Measurements from ENCODE around the gene GSS. TPM values are rescaled to one million over a fixed set of nuclear protein-coding genes. Genes with fewer than 3 reads are reported as not detected.
"Not testable (repeated sequence)": the region's sequence is repeated elsewhere in the genome, so short reads cannot be mapped to it uniquely, and the experiment has no call there.

The GSS gene
- total and polyA plus RNA-seq, 8 donors = 18.1 to 199 (median 43.7) TPM

DNA sequence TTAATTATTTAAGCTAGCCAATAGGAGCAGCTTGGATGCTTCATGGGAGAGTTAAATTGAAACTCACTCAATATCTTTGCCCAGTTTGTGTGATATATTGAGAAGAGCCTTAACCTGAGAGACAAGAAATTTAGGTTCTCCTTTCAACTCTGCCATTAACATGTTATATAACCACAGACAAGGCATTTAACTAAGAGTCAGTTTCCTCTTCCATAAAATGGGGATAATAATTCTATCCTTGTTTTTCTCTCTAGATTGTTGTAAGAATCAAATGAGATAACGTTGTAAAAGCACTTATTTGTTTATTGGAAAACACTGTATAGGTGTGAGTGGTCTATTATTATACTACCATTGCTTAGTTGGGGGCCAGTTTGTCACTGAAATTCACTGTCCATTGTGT, 71.3 kb downstream of the GSS start:
- intact Hi-C loops (cut with DNase I; ENCODE audit: low total_unique reads) = no loop called here
- H3K27ac ChIP-seq = peak overlapping the region in 2 of 5 donors; percentile 11 to 75
- WGBS, 5 donors = 41 to 72% (median 68%) methylated on average over 1 of the region's 1 CpG

DNA sequence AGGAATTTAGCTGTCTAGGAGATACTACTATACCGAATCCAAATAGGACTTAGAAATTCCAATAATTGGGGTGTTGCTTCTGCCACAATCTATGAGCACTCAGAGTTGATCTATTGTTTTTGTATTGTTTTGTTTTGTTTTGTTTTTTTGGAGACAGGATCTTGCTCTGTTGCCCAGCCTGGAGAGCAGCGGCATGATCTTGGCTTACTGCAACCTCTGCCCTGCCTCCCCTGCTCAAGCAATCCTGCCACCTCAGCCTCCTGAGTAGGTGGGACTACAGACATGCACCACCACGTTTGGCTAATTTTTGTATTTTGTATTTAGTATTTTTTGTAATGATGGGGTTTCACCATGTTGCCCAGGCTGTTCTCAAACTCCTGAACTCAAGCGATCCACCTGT, 71.8 kb downstream of the GSS start:
- no peaks in the 10 kb centered on the region for H3K9me3 ChIP-seq
- no peaks in the 10 kb centered on the region for H3K27me3 ChIP-seq
- no peak overlapping the region for H3K4me3 ChIP-seq
- H3K27ac ChIP-seq = peak overlapping the region in 2 of 5 donors; percentile 46 to 75
- DNase-seq = no peak
- 84 to 90% (median 89%) methylated on average over 4 of the region's 4 CpGs for WGBS, 5 donors
- H3K36me3 ChIP-seq = peaks cover 15 to 34% (median 32%) of the 10 kb centered on the region in 4 donors
- TF ChIP-seq, protein P1, sequence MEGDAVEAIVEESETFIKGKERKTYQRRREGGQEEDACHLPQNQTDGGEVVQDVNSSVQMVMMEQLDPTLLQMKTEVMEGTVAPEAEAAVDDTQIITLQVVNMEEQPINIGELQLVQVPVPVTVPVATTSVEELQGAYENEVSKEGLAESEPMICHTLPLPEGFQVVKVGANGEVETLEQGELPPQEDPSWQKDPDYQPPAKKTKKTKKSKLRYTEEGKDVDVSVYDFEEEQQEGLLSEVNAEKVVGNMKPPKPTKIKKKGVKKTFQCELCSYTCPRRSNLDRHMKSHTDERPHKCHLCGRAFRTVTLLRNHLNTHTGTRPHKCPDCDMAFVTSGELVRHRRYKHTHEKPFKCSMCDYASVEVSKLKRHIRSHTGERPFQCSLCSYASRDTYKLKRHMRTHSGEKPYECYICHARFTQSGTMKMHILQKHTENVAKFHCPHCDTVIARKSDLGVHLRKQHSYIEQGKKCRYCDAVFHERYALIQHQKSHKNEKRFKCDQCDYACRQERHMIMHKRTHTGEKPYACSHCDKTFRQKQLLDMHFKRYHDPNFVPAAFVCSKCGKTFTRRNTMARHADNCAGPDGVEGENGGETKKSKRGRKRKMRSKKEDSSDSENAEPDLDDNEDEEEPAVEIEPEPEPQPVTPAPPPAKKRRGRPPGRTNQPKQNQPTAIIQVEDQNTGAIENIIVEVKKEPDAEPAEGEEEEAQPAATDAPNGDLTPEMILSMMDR (IDR thresholded peaks at IDR 0.05) = no peak
- TF ChIP-seq EP300 (IDR thresholded peaks at IDR 0.05) (no peak), POLR2A (IDR thresholded peaks at IDR 0.05) (no peak)
- intact Hi-C loops (cut with DNase I; ENCODE audit: low total_unique reads) = no loop called here
- peaks cover 4 to 80% (median 47%) of the 10 kb centered on the region in 4 donors for H3K4me1 ChIP-seq

More for the DNA sequence above, 71.3 kb downstream of the GSS start:
- no peaks in the 10 kb centered on the region for H3K9me3 ChIP-seq
- no peaks in the 10 kb centered on the region for H3K27me3 ChIP-seq
- no peak overlapping the region for H3K4me3 ChIP-seq
- H3K4me1 ChIP-seq = peaks cover 4 to 78% (median 44%) of the 10 kb centered on the region in 4 donors
- peaks cover 15 to 34% (median 32%) of the 10 kb centered on the region in 4 donors for H3K36me3 ChIP-seq
- TF ChIP-seq, protein P1 (IDR thresholded peaks at IDR 0.05) = no peak
- TF ChIP-seq POLR2AphosphoS5 (IDR thresholded peaks at IDR 0.05) (no peak), EP300 (IDR thresholded peaks at IDR 0.05) (no peak), POLR2A (IDR thresholded peaks at IDR 0.05) (no peak)
- no peak for DNase-seq

DNA sequence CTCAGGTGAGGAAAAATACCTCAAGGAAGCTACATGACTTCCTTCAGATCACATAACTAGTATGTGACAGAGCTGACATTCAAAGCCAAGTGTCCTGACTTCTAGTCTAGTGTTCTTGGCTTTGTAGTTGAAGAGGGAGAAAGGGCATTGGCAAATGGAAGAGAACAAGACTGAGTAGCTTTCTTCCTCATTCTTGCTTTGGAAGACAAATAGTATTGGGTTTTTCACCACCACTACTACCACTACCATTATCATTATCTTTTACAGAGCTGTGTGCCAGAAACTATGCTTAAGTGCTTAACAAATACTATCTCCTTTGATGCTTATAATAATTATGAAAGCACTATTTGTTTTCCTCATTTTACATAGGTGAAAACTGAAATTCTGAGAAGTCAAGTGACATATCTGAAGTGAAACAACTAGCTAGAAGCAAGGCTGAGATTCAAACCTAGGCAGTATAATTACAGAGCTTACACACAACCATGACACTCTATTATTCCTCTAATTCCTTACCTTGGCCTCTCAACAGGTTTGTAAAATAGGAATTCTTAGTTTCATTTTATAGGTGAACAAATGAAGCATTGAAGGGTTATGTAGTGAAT, 72.4 kb downstream of the GSS start:
- H3K4me1 ChIP-seq = peaks cover 8 to 79% (median 48%) of the 10 kb centered on the region in 4 donors
- no peaks in the 10 kb centered on the region for H3K9me3 ChIP-seq
- H3K36me3 ChIP-seq = peaks cover 15 to 34% (median 32%) of the 10 kb centered on the region in 4 donors
- peak overlapping the region in 3 of 5 donors; percentile 2 to 75 (median 46) for H3K27ac ChIP-seq
- TF ChIP-seq, protein P1 (IDR thresholded peaks at IDR 0.05) = no peak
- TF ChIP-seq POLR2AphosphoS5 (IDR thresholded peaks at IDR 0.05) (no peak), EP300 (IDR thresholded peaks at IDR 0.05) (no peak), POLR2A (IDR thresholded peaks at IDR 0.05) (no peak)
- intact Hi-C loops (cut with DNase I; ENCODE audit: low total_unique reads) = no loop called here
- no peak for DNase-seq
- H3K4me3 ChIP-seq = no peak overlapping the region
- no peaks in the 10 kb centered on the region for H3K27me3 ChIP-seq

DNA sequence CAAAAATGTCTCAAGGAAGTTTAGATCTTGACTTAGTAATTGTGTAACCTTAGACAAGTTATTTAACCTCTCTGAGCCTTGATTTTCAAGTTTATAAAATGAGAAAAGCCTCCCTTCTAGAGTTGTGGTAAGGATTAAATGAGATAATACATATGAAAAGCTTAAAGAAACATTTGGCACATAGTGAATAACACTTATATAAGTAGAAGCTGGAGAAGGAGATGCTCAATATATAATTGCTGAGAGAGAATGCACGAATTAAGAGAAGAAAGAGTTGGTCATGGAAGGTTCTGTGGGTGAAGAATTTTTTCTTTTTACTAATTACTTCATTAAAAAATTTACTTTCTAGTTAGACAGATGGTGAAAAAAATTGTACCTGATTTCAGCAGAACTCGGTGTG, 73.9 kb downstream of the GSS start:
- H3K27ac ChIP-seq = peak overlapping the region in 1 of 5 donors; percentile 75
- H3K4me1 ChIP-seq = peaks cover 13 to 78% (median 53%) of the 10 kb centered on the region in 4 donors
- intact Hi-C loops (cut with DNase I; ENCODE audit: low total_unique reads) = no loop called here
- no peaks in the 10 kb centered on the region for H3K9me3 ChIP-seq
- peaks cover 15 to 32% (median 30%) of the 10 kb centered on the region in 4 donors for H3K36me3 ChIP-seq
- H3K27me3 ChIP-seq = no peaks in the 10 kb centered on the region
- WGBS, 5 donors = 43 to 78% (median 49%) methylated on average over 2 of the region's 2 CpGs
- no peak overlapping the region for H3K4me3 ChIP-seq
- TF ChIP-seq, protein P1 (IDR thresholded peaks at IDR 0.05) = no peak
- TF ChIP-seq EP300 (IDR thresholded peaks at IDR 0.05) (no peak), POLR2AphosphoS5 (IDR thresholded peaks at IDR 0.05) (no peak), POLR2A (IDR thresholded peaks at IDR 0.05) (no peak)
- DNase-seq = no peak

- Histone ChIP-seq H3K4me1 (peaks cover 13 to 71% (median 47%) of the 10 kb centered on the region in 4 donors), H3K36me3 (peaks cover 15 to 32% (median 30%) of the 10 kb centered on the region in 4 donors), H3K27ac (peak overlapping the region in 1 of 5 donors; percentile 11)
- DNase-seq; H3K27me3 ChIP-seq; H3K4me3 ChIP-seq; H3K9me3 ChIP-seq; intact Hi-C loops (cut with DNase I; ENCODE audit: low total_unique reads): not testable (repeated sequence)
- 75 to 85% (median 80%) methylated on average over 7 of the region's 7 CpGs for WGBS, 5 donors
Observed at GRCh38 chr20:34880971-34881370, 74.6 kb downstream of the GSS start.

Data from stomach (tissue), 9 donors.